Breast epithelium (tissue), 3 donors: Measurements from ENCODE around the gene TMEM25.

Experiments
- CTCF ChIP-seq, 3 donors: fragments of 450-650 bp; IDR thresholded peaks; one replicate each; pipeline ENCODE4 v1.5.1; 2016 to 2017; ENCODE audit warnings: antibody characterized with exemption in 3 of 3, mild to moderate bottlenecking in 3 of 3, moderate library complexity in 3 of 3
- POLR2A ChIP-seq: fragments of 450-650 bp; IDR thresholded peaks from one replicate; pipeline ENCODE4 v1.6.1; 2016; ENCODE audit warnings: antibody characterized with exemption, mild to moderate bottlenecking, moderate library complexity

GRCh38 chr11:118491041-118491440 lies 40.0 kb upstream of the TMEM25 start:
- no peak for TF ChIP-seq CTCF (IDR thresholded peaks at IDR 0.05)
- no peak for TF ChIP-seq POLR2A
